Measurements from ENCODE around the gene RAB1A. TPM values are rescaled to one million over a fixed set of nuclear protein-coding genes. Genes with fewer than 3 reads are reported as not detected.
A peak's percentile ranks its signal among the peaks of the same experiment; 100 is the strongest.

The RAB1A gene
- total RNA-seq, 1 donor from 2014 or later: 128 TPM

DNA sequence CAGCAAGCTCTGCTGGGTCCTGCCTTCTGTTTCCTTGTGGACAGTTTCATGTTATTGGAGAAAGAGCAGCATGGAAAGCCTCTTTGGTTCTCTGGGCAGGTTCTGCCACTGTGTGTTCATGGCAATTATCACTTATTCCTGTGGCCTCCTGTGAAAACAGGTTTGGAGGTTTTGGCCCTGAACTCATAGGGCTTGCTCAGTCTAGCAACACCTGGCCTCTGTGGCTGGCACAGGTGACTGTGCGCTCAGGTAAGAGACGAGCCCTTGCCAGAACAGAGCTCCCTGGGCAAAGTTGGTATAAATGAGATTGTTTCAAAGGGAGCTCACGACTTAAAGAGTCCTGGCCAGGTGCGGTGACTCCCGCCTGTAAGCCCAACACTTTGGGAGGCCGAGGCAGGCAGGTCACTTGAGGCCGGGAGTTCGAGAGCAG lies 68.0 kb downstream of the RAB1A start:
- Mint-ChIP-seq H3K4me3 (no peak overlapping the region), H3K27me3 (no peaks in the 10 kb centered on the region), H3K9me3 (no peaks in the 10 kb centered on the region), H3K27ac (peak overlapping the region; percentile 18), H3K4me1 (ENCODE audit: unreplicated experiment) (peaks cover 48% of the 10 kb centered on the region), H3K36me3 (peaks cover 5% of the 10 kb centered on the region)
- no peak for TF ChIP-seq CTCF (conservative IDR thresholded peaks at IDR 0.05)
- no peak for DNase-seq (ENCODE audit: extremely low spot score, unreplicated experiment)

- Mint-ChIP-seq H3K4me3 (no peak overlapping the region), H3K27ac (peak overlapping the region; percentile 18), H3K9me3 (no peaks in the 10 kb centered on the region), H3K4me1 (ENCODE audit: unreplicated experiment) (peaks cover 49% of the 10 kb centered on the region), H3K27me3 (no peaks in the 10 kb centered on the region), H3K36me3 (peaks cover 5% of the 10 kb centered on the region)
- DNase-seq (ENCODE audit: extremely low spot score, unreplicated experiment): no peak
- no peak for TF ChIP-seq CTCF (conservative IDR thresholded peaks at IDR 0.05)
Observed at GRCh38 chr2:65061146-65061909, 68.6 kb downstream of the RAB1A start.

- no peak for DNase-seq (ENCODE audit: extremely low spot score, unreplicated experiment)
- Mint-ChIP-seq H3K36me3 (peaks cover 5% of the 10 kb centered on the region), H3K4me3 (peak overlapping the region; percentile 65)
Observed at GRCh38 chr2:65059071-65059470, 70.8 kb downstream of the RAB1A start.

GRCh38 chr2:65057391-65058052 lies 72.4 kb downstream of the RAB1A start:
- DNase-seq (ENCODE audit: extremely low spot score, unreplicated experiment): no peak
- Mint-ChIP-seq H3K36me3 (no peaks in the 10 kb centered on the region), H3K27ac (peak overlapping the region; percentile 79), H3K27me3 (no peaks in the 10 kb centered on the region), H3K4me1 (ENCODE audit: unreplicated experiment) (peaks cover 27% of the 10 kb centered on the region), H3K9me3 (no peaks in the 10 kb centered on the region), H3K4me3 (peak overlapping the region; percentile 86)
- no peak for TF ChIP-seq CTCF (conservative IDR thresholded peaks at IDR 0.05)

More at GRCh38 chr2:65059071-65059470, 70.8 kb downstream of the RAB1A start:
- no peaks in the 10 kb centered on the region for H3K27me3 Mint-ChIP-seq
- H3K27ac Mint-ChIP-seq: peak overlapping the region; percentile 11
- H3K4me1 Mint-ChIP-seq (ENCODE audit: unreplicated experiment): peaks cover 42% of the 10 kb centered on the region
- no peaks in the 10 kb centered on the region for H3K9me3 Mint-ChIP-seq
- TF ChIP-seq CTCF (conservative IDR thresholded peaks at IDR 0.05): no peak

GRCh38 chr2:65057054-65057375 lies 72.9 kb downstream of the RAB1A start:
- peak overlapping the region; percentile 79 for H3K27ac Mint-ChIP-seq

More at GRCh38 chr2:65057054-65057375, 72.9 kb downstream of the RAB1A start:
- H3K9me3 Mint-ChIP-seq: no peaks in the 10 kb centered on the region
- no peaks in the 10 kb centered on the region for H3K36me3 Mint-ChIP-seq
- DNase-seq (ENCODE audit: extremely low spot score, unreplicated experiment): no peak
- TF ChIP-seq CTCF (conservative IDR thresholded peaks at IDR 0.05): no peak
- H3K4me1 Mint-ChIP-seq (ENCODE audit: unreplicated experiment): peaks cover 27% of the 10 kb centered on the region
- peak overlapping the region; percentile 86 for H3K4me3 Mint-ChIP-seq
- H3K27me3 Mint-ChIP-seq: no peaks in the 10 kb centered on the region

Data from type B pancreatic cell (in vitro differentiated cells).